ENCODE data around the gene GGNBP2.

The GGNBP2 gene

DNA sequence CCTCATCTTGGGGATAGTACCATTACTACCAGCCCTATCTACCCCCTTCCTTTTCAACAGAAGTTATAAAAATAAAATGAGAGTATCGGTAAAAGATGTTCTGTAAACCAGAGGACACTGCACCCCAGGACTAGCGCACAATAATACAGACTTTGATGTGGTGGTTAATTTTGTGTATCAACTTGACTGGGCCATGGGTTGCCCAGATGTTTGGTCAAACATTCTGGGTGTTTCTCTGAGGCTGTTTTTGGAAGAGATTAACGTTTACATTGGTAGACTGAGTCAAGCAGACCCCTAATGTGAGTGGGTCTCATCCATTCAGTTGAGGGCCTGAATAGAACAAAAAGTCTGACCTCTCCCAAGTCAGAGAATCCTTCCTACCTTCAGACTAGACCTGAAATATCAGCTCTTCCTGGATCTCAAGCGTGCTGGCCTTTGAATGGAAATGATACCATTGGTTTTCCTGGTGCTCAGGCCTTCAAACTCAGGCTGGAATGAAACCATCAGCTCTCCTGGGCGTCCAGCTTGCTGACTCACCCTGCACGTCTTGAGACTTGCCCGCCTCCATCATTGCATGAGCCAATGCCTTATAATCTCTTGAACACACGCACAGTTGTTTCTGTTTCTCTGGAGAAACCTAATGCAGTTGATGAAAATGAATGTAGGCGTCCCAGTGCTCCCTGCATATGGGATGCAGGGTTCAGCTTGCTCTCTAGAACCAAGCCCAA is 66.8 kb downstream of the GGNBP2 start:
- peaks cover 19% of the 10 kb centered on the region for H3K36me3 ChIP-seq (replicated peaks; ENCODE audit: low read depth, low read length)
- H3K4me1 ChIP-seq (ENCODE audit: low read length), result peaks cover 9% of the 10 kb centered on the region
- H3K27me3 ChIP-seq (ENCODE audit: low read depth, low read length), result no peaks in the 10 kb centered on the region
- H3K27ac ChIP-seq (ENCODE audit: low read length), result no peak overlapping the region
- H3K4me3 ChIP-seq (ENCODE audit: low read length), result no peak overlapping the region
- no peak overlapping the region for H2AFZ ChIP-seq (ENCODE audit: low read depth, low read length)
- H3K79me2 ChIP-seq (ENCODE audit: low read length), result no peaks in the 10 kb centered on the region
- no peak overlapping the region for H3K9ac ChIP-seq (ENCODE audit: low read length)
- H3K4me2 ChIP-seq (ENCODE audit: low read length), result no peak overlapping the region
- H3K9me3 ChIP-seq (ENCODE audit: insufficient read depth, low read length), result no peaks in the 10 kb centered on the region
- peaks cover 12% of the 10 kb centered on the region for H4K20me1 ChIP-seq (ENCODE audit: insufficient read depth, low read length)
- TF ChIP-seq EZH2phosphoT487 (IDR thresholded peaks at IDR 0.05; ENCODE audit: low read depth), result no peak
- TF ChIP-seq, protein P1, sequence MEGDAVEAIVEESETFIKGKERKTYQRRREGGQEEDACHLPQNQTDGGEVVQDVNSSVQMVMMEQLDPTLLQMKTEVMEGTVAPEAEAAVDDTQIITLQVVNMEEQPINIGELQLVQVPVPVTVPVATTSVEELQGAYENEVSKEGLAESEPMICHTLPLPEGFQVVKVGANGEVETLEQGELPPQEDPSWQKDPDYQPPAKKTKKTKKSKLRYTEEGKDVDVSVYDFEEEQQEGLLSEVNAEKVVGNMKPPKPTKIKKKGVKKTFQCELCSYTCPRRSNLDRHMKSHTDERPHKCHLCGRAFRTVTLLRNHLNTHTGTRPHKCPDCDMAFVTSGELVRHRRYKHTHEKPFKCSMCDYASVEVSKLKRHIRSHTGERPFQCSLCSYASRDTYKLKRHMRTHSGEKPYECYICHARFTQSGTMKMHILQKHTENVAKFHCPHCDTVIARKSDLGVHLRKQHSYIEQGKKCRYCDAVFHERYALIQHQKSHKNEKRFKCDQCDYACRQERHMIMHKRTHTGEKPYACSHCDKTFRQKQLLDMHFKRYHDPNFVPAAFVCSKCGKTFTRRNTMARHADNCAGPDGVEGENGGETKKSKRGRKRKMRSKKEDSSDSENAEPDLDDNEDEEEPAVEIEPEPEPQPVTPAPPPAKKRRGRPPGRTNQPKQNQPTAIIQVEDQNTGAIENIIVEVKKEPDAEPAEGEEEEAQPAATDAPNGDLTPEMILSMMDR (IDR thresholded peaks at IDR 0.05; ENCODE audit: low read depth, low read length), result no peak

DNA sequence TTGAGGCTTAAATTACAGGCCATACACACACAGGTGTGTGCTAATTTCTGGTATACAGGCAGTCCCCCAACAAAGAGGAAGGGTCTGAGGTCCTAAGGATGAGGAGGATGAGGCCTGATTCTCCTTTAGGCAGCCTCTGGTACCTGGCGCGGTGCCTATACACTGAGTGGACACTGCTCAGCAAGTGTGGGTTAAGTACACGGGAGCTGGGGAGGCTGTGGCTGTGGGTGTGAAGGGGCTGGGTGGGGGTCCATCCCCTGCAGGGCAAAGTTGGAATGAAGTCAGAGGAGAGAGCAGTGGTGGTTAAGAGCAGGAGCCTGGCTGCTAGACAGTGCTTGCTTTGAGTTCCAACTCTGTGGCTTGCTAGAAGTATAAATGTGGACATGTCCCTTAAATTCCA is 67.6 kb downstream of the GGNBP2 start:
- no peak overlapping the region for H3K4me2 ChIP-seq (ENCODE audit: low read length)
- no peaks in the 10 kb centered on the region for H3K79me2 ChIP-seq (ENCODE audit: low read length)
- TF ChIP-seq, protein P1 (IDR thresholded peaks at IDR 0.05; ENCODE audit: low read depth, low read length), result no peak
- TF ChIP-seq EZH2phosphoT487 (IDR thresholded peaks at IDR 0.05; ENCODE audit: low read depth), result no peak
- no peak overlapping the region for H3K27ac ChIP-seq (ENCODE audit: low read length)
- H2AFZ ChIP-seq (ENCODE audit: low read depth, low read length), result no peak overlapping the region
- H3K9ac ChIP-seq (ENCODE audit: low read length), result no peak overlapping the region
- H3K9me3 ChIP-seq (ENCODE audit: insufficient read depth, low read length), result no peaks in the 10 kb centered on the region
- H3K4me1 ChIP-seq (ENCODE audit: low read length), result peaks cover 9% of the 10 kb centered on the region
- H3K27me3 ChIP-seq (ENCODE audit: low read depth, low read length), result no peaks in the 10 kb centered on the region
- H4K20me1 ChIP-seq (ENCODE audit: insufficient read depth, low read length), result peaks cover 12% of the 10 kb centered on the region
- no peak overlapping the region for H3K4me3 ChIP-seq (ENCODE audit: low read length)
- peaks cover 19% of the 10 kb centered on the region for H3K36me3 ChIP-seq (replicated peaks; ENCODE audit: low read depth, low read length)

GRCh38 chr17:36613155-36613554 is 68.4 kb downstream of the GGNBP2 start:
- H3K9ac ChIP-seq (ENCODE audit: low read length), result no peak overlapping the region
- H4K20me1 ChIP-seq (ENCODE audit: insufficient read depth, low read length), result peaks cover 10% of the 10 kb centered on the region

GRCh38 chr17:36614081-36614480 is 69.4 kb downstream of the GGNBP2 start:
- TF ChIP-seq, protein P1 (IDR thresholded peaks at IDR 0.05; ENCODE audit: low read depth, low read length), result no peak
- TF ChIP-seq EZH2phosphoT487 (IDR thresholded peaks at IDR 0.05; ENCODE audit: low read depth), result no peak
- Histone ChIP-seq H3K27me3 (ENCODE audit: low read depth, low read length) (no peaks in the 10 kb centered on the region), H3K9ac (ENCODE audit: low read length) (no peak overlapping the region), H3K9me3 (ENCODE audit: insufficient read depth, low read length) (no peaks in the 10 kb centered on the region), H4K20me1 (ENCODE audit: insufficient read depth, low read length) (peaks cover 6% of the 10 kb centered on the region), H3K4me3 (ENCODE audit: low read length) (no peak overlapping the region), H3K4me2 (ENCODE audit: low read length) (no peak overlapping the region), H3K4me1 (ENCODE audit: low read length) (peaks cover under 1% of the 10 kb centered on the region; the same call in 1 of the 2 replicates), H2AFZ (ENCODE audit: low read depth, low read length) (no peak overlapping the region), H3K27ac (ENCODE audit: low read length) (no peak overlapping the region), H3K79me2 (ENCODE audit: low read length) (no peaks in the 10 kb centered on the region), H3K36me3 (replicated peaks; ENCODE audit: low read depth, low read length) (peaks cover 11% of the 10 kb centered on the region)

More at GRCh38 chr17:36613155-36613554, 68.4 kb downstream of the GGNBP2 start:
- Histone ChIP-seq H3K4me3 (ENCODE audit: low read length) (no peak overlapping the region), H3K4me2 (ENCODE audit: low read length) (no peak overlapping the region), H3K4me1 (ENCODE audit: low read length) (peaks cover 9% of the 10 kb centered on the region), H3K36me3 (replicated peaks; ENCODE audit: low read depth, low read length) (peaks cover 16% of the 10 kb centered on the region), H3K27me3 (ENCODE audit: low read depth, low read length) (no peaks in the 10 kb centered on the region), H2AFZ (ENCODE audit: low read depth, low read length) (no peak overlapping the region), H3K9me3 (ENCODE audit: insufficient read depth, low read length) (no peaks in the 10 kb centered on the region), H3K79me2 (ENCODE audit: low read length) (no peaks in the 10 kb centered on the region), H3K27ac (ENCODE audit: low read length) (no peak overlapping the region)
- TF ChIP-seq, protein P1 (IDR thresholded peaks at IDR 0.05; ENCODE audit: low read depth, low read length), result no peak
- no peak for TF ChIP-seq EZH2phosphoT487 (IDR thresholded peaks at IDR 0.05; ENCODE audit: low read depth)

Data from OCI-LY3 (cell line).